HepG2 (cell line): ENCODE data around the gene ANTXR1. TPM values are rescaled to one million over a fixed set of nuclear protein-coding genes. Genes with fewer than 3 reads are reported as not detected.

Experiments
- ATAC-seq: fragments of 200-7000 bp; cut with Tn5 transposase; 3 replicates; pipeline ENCODE4 v1.9.1; 2020; ENCODE audit warnings: mild to moderate bottlenecking, moderate library complexity
- BruUV-seq: library from RNA; stranded (reverse); fragments of 400-500 nt; replicated peaks from 2 replicates; lab custom pipeline; 2021; lab: Mats Ljungman, UMichigan
- CTCF ChIA-PET: fragments of 300-600 bp; formaldehyde crosslinking; extraction: SDS; loops from one replicate; lab custom pipeline; 2021; ENCODE audit warnings: low total read pairs, inconsistent platforms, low intra/inter-chr PET ratio; lab: Yijun Ruan, JAX
- POLR2A ChIA-PET: fragments of 350-600 bp; sonication (Branson Sonifier 250); formaldehyde crosslinking; loops from one replicate; lab custom pipeline; 2020; ENCODE audit warnings: antibody characterized with exemption, inconsistent platforms; lab: Yijun Ruan, JAX
- DNase-seq: peaks from one replicate; pipeline ENCODE4 v3.0.0-alpha.2; 2015; ENCODE audit warnings: low spot score
- FAIRE-seq: peaks from 3 replicates; lab custom pipeline; 2011; peaks lifted over from hg19 to GRCh38; lab: Jason Lieb, UNC
- H2AFZ ChIP-seq: one replicate; pipeline ENCODE4 v1.6.1; 2011; ENCODE audit warnings: low read length, inconsistent platforms
- H3K27ac ChIP-seq: fragments of 300-600 bp; 3 replicates; pipeline ENCODE4 v1.8.0; 2011; ENCODE audit warnings: mixed run types, mild to moderate bottlenecking, mixed read lengths, low read length, inconsistent platforms; ENCODE audit not compliant: insufficient read depth; ENCODE audit errors: extremely low read length
- H3K27me3 ChIP-seq, 2 experiments: fragments of 200-600 bp in 1 of 2; 2 replicates in 1 of 2; 3 replicates in 1 of 2; pipeline versions ENCODE4 v1.6.0 to v1.8.0; 2011; ENCODE audit warnings: low read length in 2 of 2, mild to moderate bottlenecking in 2 of 2, moderate library complexity in 2 of 2, inconsistent platforms in 1 of 2; ENCODE audit not compliant: insufficient read depth in 2 of 2, control insufficient read depth in 1 of 2
- H3K36me3 ChIP-seq, 2 experiments: fragments of 200-600 bp in 1 of 2; replicated peaks in 1 of 2; 2 replicates in 1 of 2; 3 replicates in 1 of 2; pipeline versions ENCODE4 v1.5.1 to v1.8.0; 2011; ENCODE audit warnings: low read length in 2 of 2, inconsistent platforms in 1 of 2; ENCODE audit not compliant: insufficient read depth in 2 of 2, control insufficient read depth in 1 of 2
- H3K4me1 ChIP-seq: 2 replicates; pipeline ENCODE4 v1.5.1; 2012; ENCODE audit warnings: low read length, inconsistent platforms; ENCODE audit not compliant: insufficient read depth
- H3K4me2 ChIP-seq: 2 replicates; pipeline ENCODE4 v1.6.0; 2011; ENCODE audit warnings: low read depth, low read length, inconsistent platforms
- H3K4me3 ChIP-seq, 3 experiments: fragments of 200-600 bp in 1 of 3; sonication (generic), shearing (Covaris generic) in 1 of 3; replicated peaks in 1 of 3; 2 replicates each; pipeline ENCODE4 v1.5.1; 2011 to 2016; ENCODE audit warnings: low read length in 3 of 3, inconsistent platforms in 2 of 3, low read depth in 2 of 3, mild to moderate bottlenecking in 2 of 3, control low read depth in 1 of 3, mixed read lengths in 1 of 3; ENCODE audit not compliant: insufficient read depth in 1 of 3
- H3K79me2 ChIP-seq: one replicate; pipeline ENCODE4 v1.6.1; 2011; ENCODE audit warnings: low read length, inconsistent platforms; ENCODE audit not compliant: insufficient read depth
- H3K9ac ChIP-seq: 2 replicates; pipeline ENCODE4 v1.6.0; 2011; ENCODE audit warnings: mild to moderate bottlenecking, low read depth, low read length, inconsistent platforms; ENCODE audit not compliant: insufficient read depth
- H3K9me3 ChIP-seq: 2 replicates; pipeline ENCODE4 v1.5.1; 2012; ENCODE audit warnings: mild to moderate bottlenecking, low read length
- H4K20me1 ChIP-seq: 2 replicates; pipeline ENCODE4 v1.6.0; 2011; ENCODE audit warnings: inconsistent platforms, mild to moderate bottlenecking, low read length, moderate library complexity; ENCODE audit not compliant: insufficient read depth
- BCLAF1 ChIP-seq: fragments of 450-650 bp; IDR thresholded peaks from 2 replicates; pipeline ENCODE4 v1.6.1; 2017; ENCODE audit warnings: mild to moderate bottlenecking
- BRCA1 ChIP-seq: sonication (generic); formaldehyde crosslinking; IDR thresholded peaks from 2 replicates; pipeline ENCODE4 v1.4.0; 2020; ENCODE audit warnings: missing genetic modification reagents
- CCDC6 ChIP-seq: sonication (generic); formaldehyde crosslinking; IDR thresholded peaks from 2 replicates; pipeline ENCODE4 v1.8.1; 2022; ENCODE audit warnings: mild to moderate bottlenecking, missing genetic modification reagents, moderate library complexity
- ESRRA ChIP-seq: sonication (generic); formaldehyde crosslinking; IDR thresholded peaks from 2 replicates; pipeline ENCODE4 v1.5.1; 2020; ENCODE audit warnings: mild to moderate bottlenecking, low read depth, missing genetic modification reagents
- GTF2F1 ChIP-seq: fragments of 150-350 bp; IDR thresholded peaks from 2 replicates; pipeline ENCODE4 v1.6.1; 2014; ENCODE audit warnings: low read length
- MAFF ChIP-seq: IDR thresholded peaks from 2 replicates; pipeline ENCODE4 v1.6.1; 2011; ENCODE audit warnings: low read depth, low read length, improper control_type of control experiment
- REL ChIP-seq: sonication (generic); formaldehyde crosslinking; conservative IDR thresholded peaks from 2 replicates; pipeline ENCODE4 v1.8.0; 2022; ENCODE audit warnings: mild to moderate bottlenecking, missing genetic modification reagents, moderate library complexity
- SMARCE1 ChIP-seq: fragments of 450-650 bp; IDR thresholded peaks from 2 replicates; pipeline ENCODE4 v1.6.1; 2017; ENCODE audit warnings: borderline replicate concordance
- SUZ12 ChIP-seq: fragments of 150-350 bp; IDR thresholded peaks from 2 replicates; pipeline ENCODE4 v1.6.1; 2014; ENCODE audit warnings: low read depth, low read length
- ZNF225 ChIP-seq: sonication (generic); formaldehyde crosslinking; IDR thresholded peaks from 2 replicates; pipeline ENCODE4 v1.4.0; 2020; ENCODE audit warnings: mild to moderate bottlenecking, missing genetic modification reagents
- ZNF30 ChIP-seq: sonication (generic); formaldehyde crosslinking; IDR thresholded peaks from 2 replicates; pipeline ENCODE4 v1.5.0; 2020; ENCODE audit warnings: mild to moderate bottlenecking, missing genetic modification reagents
- ZNF563 ChIP-seq: sonication (generic); formaldehyde crosslinking; IDR thresholded peaks from 2 replicates; pipeline ENCODE4 v1.8.0; 2022; ENCODE audit warnings: mild to moderate bottlenecking, moderate library complexity, missing genetic modification reagents
- ZNF570 ChIP-seq: sonication (generic); formaldehyde crosslinking; IDR thresholded peaks from 2 replicates; pipeline ENCODE4 v1.4.0; 2020; ENCODE audit warnings: mild to moderate bottlenecking, missing genetic modification reagents, borderline replicate concordance
- WGBS: methylation state at CpG from one replicate; pipeline ENCODE4 v1.1.6; 2017; ENCODE audit warnings: low lambda C conversion rate; 5-methylcytosine and 5-hydroxymethylcytosine counted together
- in situ Hi-C: cut with HindIII; loops from 2 replicates; pipeline ENCODE4 v1.10.0; 2017; ENCODE audit warnings: low pct_unique_long_range_greater_than_20kb; ENCODE audit not compliant: extremely low pct_ligation_motif_present
- intact Hi-C: fragments of 100-400 bp; cut with micrococcal nuclease; formaldehyde crosslinking; loops from one replicate; pipeline ENCODE4 v1.10.0; 2022; ENCODE audit not compliant: unreplicated experiment
- polyA plus RNA-seq, 8 experiments: library from polyadenylated mRNA; depleted of rRNA in 3 of 8; stranded (reverse) in 7 of 8; unstranded in 1 of 8; fragments of >200 nt; fragmentation: Illumina TruSeq in 4 of 8; extraction: Trizol in 4 of 8; gene quantifications; 2 replicates each; pipeline versions ENCODE4 v1.2.1 to v1.2.3, GENCODE V29; 2011 to 2016; ENCODE audit warnings: low read depth in 4 of 8, missing spikeins in 1 of 8, mixed read lengths in 1 of 8; ENCODE audit not compliant: insufficient read depth in 1 of 8
- total RNA-seq, 5 experiments: library from RNA; depleted of rRNA; stranded (reverse); fragments of >200 nt; fragmentation: Illumina TruSeq; extraction: Trizol; gene quantifications; 2 replicates each; pipeline ENCODE4 v1.2.3, GENCODE V29; 2016; ENCODE audit warnings: low read depth in 1 of 5
- TF ChIP-seq, protein P1 (sequence below): sonication (generic); formaldehyde crosslinking; IDR thresholded peaks from 2 replicates; pipeline ENCODE4 v1.5.1; 2020; ENCODE audit warnings: mild to moderate bottlenecking, missing genetic modification reagents, moderate library complexity

Gene ANTXR1
- total and polyA plus RNA-seq, 2 of the 13 experiments (the other 11 are each of a cell fraction or from before 2014, with no cell fraction given) = 4.5 to 12.7 TPM

GRCh38 chr2:69169655-69170389 is 156.8 kb downstream of the ANTXR1 start:
- in situ Hi-C loops = loop anchor here (5.0 kb wide), 1 partner anchor 132 kb away; no protein-coding TSS in a partner anchor
- H3K4me3 ChIP-seq = no peak overlapping the region
- no peak overlapping the region for H2AFZ ChIP-seq
- BruUV-seq = no TSS peak
- FAIRE-seq (no peak), ATAC-seq (no peak), DNase-seq (no peak)
- H3K4me2 ChIP-seq = no peak overlapping the region
- H3K36me3 ChIP-seq = peaks cover 0 to 1% of the 10 kb centered on the region in 2 experiments; a peak in 1 of 5 replicates
- 95% methylated on average over 11 of the region's 11 CpGs for WGBS
- no peaks in the 10 kb centered on the region for H3K9me3 ChIP-seq
- TF ChIP-seq MAFF (no peak), ESRRA (no peak), SUZ12 (no peak), ZNF30 (CRISPR knock-in tag) (no peak), SMARCE1 (no peak), CCDC6 (CRISPR knock-in tag) (no peak), REL (CRISPR knock-in tag) (no peak), BCLAF1 (no peak), GTF2F1 (no peak), ZNF570 (CRISPR knock-in tag) (no peak), ZNF225 (CRISPR knock-in tag) (no peak), BRCA1 (CRISPR knock-in tag) (no peak), ZNF563 (CRISPR knock-in tag) (no peak)
- TF ChIP-seq, protein P1, sequence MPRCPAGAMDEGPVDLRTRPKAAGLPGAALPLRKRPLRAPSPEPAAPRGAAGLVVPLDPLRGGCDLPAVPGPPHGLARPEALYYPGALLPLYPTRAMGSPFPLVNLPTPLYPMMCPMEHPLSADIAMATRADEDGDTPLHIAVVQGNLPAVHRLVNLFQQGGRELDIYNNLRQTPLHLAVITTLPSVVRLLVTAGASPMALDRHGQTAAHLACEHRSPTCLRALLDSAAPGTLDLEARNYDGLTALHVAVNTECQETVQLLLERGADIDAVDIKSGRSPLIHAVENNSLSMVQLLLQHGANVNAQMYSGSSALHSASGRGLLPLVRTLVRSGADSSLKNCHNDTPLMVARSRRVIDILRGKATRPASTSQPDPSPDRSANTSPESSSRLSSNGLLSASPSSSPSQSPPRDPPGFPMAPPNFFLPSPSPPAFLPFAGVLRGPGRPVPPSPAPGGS (CRISPR knock-in tag) = no peak
- no peak overlapping the region for H3K27ac ChIP-seq
- H3K9ac ChIP-seq = no peak overlapping the region
- ChIA-PET POLR2A (interaction anchor here (1.9 kb wide), 1 partner anchor 8 kb away, joined by 4 read pairs; no protein-coding TSS in a partner anchor), CTCF (no interaction called here)
- intact Hi-C loops = loop anchor here (10.0 kb wide), 1 partner anchor 215 kb away; the partner anchor contains the start of gene GFPT1
- H3K27me3 ChIP-seq = no peaks in the 10 kb centered on the region
- H3K4me1 ChIP-seq = peaks cover 70% of the 10 kb centered on the region
- no peaks in the 10 kb centered on the region for H3K79me2 ChIP-seq
- H4K20me1 ChIP-seq = no peaks in the 10 kb centered on the region
